Subcutaneous abdominal adipose tissue (tissue), 5 donors: ENCODE measurements around the gene MCRIP2.

Experiments
- H3K27ac ChIP-seq: one replicate; pipeline ENCODE4 v1.7.0; 2013; ENCODE audit warnings: low read depth, mild to moderate bottlenecking, inconsistent platforms, low read length, moderate library complexity
- H3K27me3 ChIP-seq, 5 donors: one replicate each; pipeline ENCODE4 v1.7.0; 2013; ENCODE audit warnings: low read length in 5 of 5, inconsistent platforms in 1 of 5; ENCODE audit not compliant: control insufficient read depth in 5 of 5, insufficient read depth in 4 of 5
- H3K36me3 ChIP-seq, 5 donors: one replicate each; pipeline ENCODE4 v1.7.0; 2013; ENCODE audit warnings: low read length in 5 of 5; ENCODE audit not compliant: control insufficient read depth in 5 of 5, insufficient read depth in 5 of 5
- H3K4me1 ChIP-seq, 5 donors: one replicate each; pipeline ENCODE4 v1.7.0; 2013; ENCODE audit warnings: low read length in 5 of 5, mild to moderate bottlenecking in 3 of 5, moderate library complexity in 1 of 5; ENCODE audit not compliant: control insufficient read depth in 5 of 5, insufficient read depth in 5 of 5
- H3K4me3 ChIP-seq, 5 donors: one replicate each; pipeline ENCODE4 v1.7.0; 2013; ENCODE audit warnings: low read length in 5 of 5, low read depth in 1 of 5
- H3K9ac ChIP-seq, 5 donors: one replicate each; pipeline ENCODE4 v1.7.0; 2013; ENCODE audit warnings: low read length in 5 of 5, mild to moderate bottlenecking in 4 of 5, moderate library complexity in 3 of 5
- H3K9me3 ChIP-seq, 5 donors: one replicate each; pipeline ENCODE4 v1.7.0; 2013; ENCODE audit warnings: low read length in 5 of 5; ENCODE audit not compliant: control insufficient read depth in 5 of 5
- donor health status: healthy.
- donor health status: healthy.
- donor health status: healthy.
- donor health status: healthy.
- donor health status: healthy.

Gene MCRIP2

GRCh38 chr16:598823-599739, 42.5 kb upstream of the MCRIP2 start:
- Histone ChIP-seq H3K9ac (no peak overlapping the region), H3K4me1 (no peaks in the 10 kb centered on the region), H3K27ac (no peak overlapping the region), H3K4me3 (no peak overlapping the region), H3K9me3 (no peaks in the 10 kb centered on the region), H3K27me3 (no peaks in the 10 kb centered on the region), H3K36me3 (peaks cover 0 to 24% (median 12%) of the 10 kb centered on the region in 5 donors)

GRCh38 chr16:600781-601180, 40.8 kb upstream of the MCRIP2 start:
- Histone ChIP-seq H3K9ac (no peak overlapping the region), H3K27ac (no peak overlapping the region), H3K36me3 (peaks cover 0 to 24% (median 12%) of the 10 kb centered on the region in 5 donors), H3K9me3 (peaks cover 0 to 6% (median 0%) of the 10 kb centered on the region in 5 donors), H3K4me3 (no peak overlapping the region), H3K27me3 (no peaks in the 10 kb centered on the region), H3K4me1 (no peaks in the 10 kb centered on the region)

DNA sequence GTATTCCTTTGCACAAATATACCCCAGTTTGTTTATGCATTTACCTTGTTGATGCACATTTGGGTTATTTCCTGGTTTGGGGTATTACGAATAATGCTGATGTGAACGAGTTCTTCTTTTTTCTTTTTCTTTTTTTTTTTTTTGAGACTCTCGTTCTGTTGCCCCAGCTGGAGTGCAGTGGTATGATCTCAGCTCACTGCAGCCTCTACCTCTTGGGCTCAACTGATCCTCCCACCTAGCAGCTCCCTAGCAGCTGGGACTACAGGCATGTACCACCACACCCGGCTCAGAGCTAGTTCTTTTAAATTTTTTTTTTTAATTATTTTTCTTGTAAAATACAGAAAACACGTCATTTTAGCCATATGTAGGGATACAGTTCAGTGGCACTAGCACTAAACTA, 37.7 kb upstream of the MCRIP2 start:
- no peak overlapping the region for H3K9ac ChIP-seq
- H3K9me3 ChIP-seq: peaks cover 0 to 6% (median 0%) of the 10 kb centered on the region in 5 donors
- no peaks in the 10 kb centered on the region for H3K4me1 ChIP-seq
- no peak overlapping the region for H3K27ac ChIP-seq
- H3K27me3 ChIP-seq: no peaks in the 10 kb centered on the region
- no peak overlapping the region for H3K4me3 ChIP-seq
- H3K36me3 ChIP-seq: peaks cover 0 to 12% (median 5%) of the 10 kb centered on the region in 5 donors

DNA sequence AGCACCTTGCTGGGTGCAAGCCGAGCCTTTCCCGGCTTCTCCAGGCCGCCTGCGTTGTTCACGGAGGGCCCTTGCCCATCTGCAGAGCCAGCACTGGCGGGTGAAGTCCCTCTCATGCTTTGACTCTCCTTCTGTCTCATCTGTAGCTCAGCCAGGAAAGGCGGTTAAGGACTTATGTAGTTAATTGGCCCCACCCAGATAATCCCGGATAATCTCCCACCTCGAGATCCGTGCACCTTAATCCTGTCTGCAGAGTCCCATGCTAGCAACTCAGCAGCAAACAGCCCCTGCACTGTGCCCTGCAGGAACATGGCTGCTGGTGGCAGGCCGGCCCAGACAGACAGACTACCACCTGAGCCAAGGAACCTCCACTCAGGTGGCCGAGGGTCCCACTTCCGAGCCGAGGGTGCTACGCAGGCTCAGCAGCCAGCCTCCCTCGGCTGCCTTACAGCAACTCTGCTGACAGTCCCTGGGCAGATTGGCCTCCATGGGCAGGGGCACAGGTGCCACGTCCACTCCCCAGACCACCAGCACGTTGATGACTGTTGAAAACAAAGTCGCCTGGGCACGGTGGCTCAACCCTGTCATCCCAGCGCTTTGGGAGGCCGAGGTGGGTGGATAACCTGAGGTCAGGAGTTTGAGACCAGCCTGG, 34.8 kb upstream of the MCRIP2 start:
- H3K9ac ChIP-seq: no peak overlapping the region
- no peaks in the 10 kb centered on the region for H3K36me3 ChIP-seq
- no peaks in the 10 kb centered on the region for H3K27me3 ChIP-seq
- no peak overlapping the region for H3K27ac ChIP-seq
- peaks cover 0 to 4% (median 0%) of the 10 kb centered on the region in 5 donors for H3K4me1 ChIP-seq
- H3K4me3 ChIP-seq: no peak overlapping the region
- peaks cover 0 to 6% (median 0%) of the 10 kb centered on the region in 5 donors for H3K9me3 ChIP-seq

- H3K36me3 ChIP-seq: no peaks in the 10 kb centered on the region
- H3K4me1 ChIP-seq: peaks cover 0 to 4% (median 0%) of the 10 kb centered on the region in 5 donors
- peaks cover 0 to 6% (median 0%) of the 10 kb centered on the region in 5 donors for H3K9me3 ChIP-seq
- H3K27me3 ChIP-seq: no peaks in the 10 kb centered on the region
- no peak overlapping the region for H3K9ac ChIP-seq
- no peak overlapping the region for H3K27ac ChIP-seq
- no peak overlapping the region for H3K4me3 ChIP-seq
These were observed 33.6 kb upstream of the MCRIP2 start for GRCh38 chr16:608019-608418.

DNA sequence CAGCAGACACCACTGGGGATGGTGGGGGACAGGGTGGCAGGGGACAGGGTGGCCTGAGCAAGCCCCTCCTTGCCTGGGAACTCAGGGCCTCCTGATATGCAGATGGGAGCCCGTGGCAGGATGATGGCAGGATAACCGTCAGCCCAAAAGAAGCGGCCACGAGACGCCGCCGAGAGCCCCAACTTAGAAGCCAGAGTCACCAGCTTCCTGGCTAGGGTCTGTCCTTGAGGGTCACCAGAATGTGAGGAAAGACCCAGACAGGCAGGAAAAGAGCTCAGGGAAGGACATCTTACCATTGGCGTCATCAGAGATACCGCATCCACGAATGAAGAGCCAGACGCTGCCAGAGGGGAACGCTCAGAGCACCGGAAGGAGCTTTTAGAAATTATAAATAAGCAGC, 32.3 kb upstream of the MCRIP2 start:
- Histone ChIP-seq H3K9ac (no peak overlapping the region), H3K4me1 (peaks cover 0 to 4% (median 0%) of the 10 kb centered on the region in 5 donors), H3K27ac (no peak overlapping the region), H3K27me3 (no peaks in the 10 kb centered on the region), H3K36me3 (peaks cover 0 to 5% (median 4%) of the 10 kb centered on the region in 5 donors), H3K9me3 (peaks cover 0 to 6% (median 0%) of the 10 kb centered on the region in 5 donors), H3K4me3 (no peak overlapping the region)

DNA sequence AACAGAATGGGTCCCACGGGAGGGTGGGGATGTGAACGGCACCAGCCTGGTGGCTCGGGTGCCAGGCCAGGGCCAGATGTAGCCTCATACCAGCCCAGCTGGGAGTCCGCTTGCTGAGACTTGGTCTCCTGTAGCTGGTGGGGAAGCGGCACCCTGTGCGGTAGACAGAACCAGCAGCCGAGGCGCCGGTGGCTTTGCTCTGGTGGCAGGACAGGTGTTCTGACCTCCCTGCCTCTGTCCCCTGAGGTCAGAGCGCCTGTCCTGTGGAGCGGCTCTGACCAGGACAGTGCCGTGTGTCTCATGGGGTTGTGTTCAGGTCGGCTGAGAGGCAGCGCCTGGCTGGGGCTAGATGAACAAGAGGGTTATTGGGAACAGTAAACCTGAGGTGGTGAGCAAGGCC, 31.6 kb upstream of the MCRIP2 start:
- Histone ChIP-seq H3K4me3 (no peak overlapping the region), H3K4me1 (peaks cover 0 to 4% (median 0%) of the 10 kb centered on the region in 5 donors), H3K36me3 (peaks cover 0 to 11% (median 4%) of the 10 kb centered on the region in 5 donors), H3K9me3 (peaks cover 0 to 4% (median 0%) of the 10 kb centered on the region in 5 donors), H3K27me3 (no peaks in the 10 kb centered on the region), H3K9ac (no peak overlapping the region), H3K27ac (no peak overlapping the region)

- peaks cover 0 to 11% (median 4%) of the 10 kb centered on the region in 5 donors for H3K36me3 ChIP-seq
These were observed 30.9 kb upstream of the MCRIP2 start for GRCh38 chr16:610513-611381.

DNA sequence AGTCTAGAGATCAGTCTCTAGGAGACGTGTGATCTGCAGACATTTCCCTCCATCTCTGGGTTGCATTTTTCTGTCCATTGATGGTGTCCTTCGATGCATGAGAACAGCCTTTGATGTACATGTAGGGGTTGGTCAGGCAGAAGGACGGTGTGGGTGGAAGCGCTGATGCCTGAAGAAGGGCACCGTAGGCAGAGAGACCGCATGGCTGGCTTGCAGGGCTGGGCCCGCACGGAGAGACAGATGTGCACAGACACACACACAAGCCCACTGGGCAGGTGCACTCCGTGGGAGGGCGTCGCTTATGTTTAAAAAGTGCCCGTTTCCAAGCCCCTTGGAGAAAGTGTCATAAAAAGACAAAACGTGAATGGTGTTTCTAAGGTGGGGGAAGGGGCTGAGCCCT, 26.5 kb upstream of the MCRIP2 start:
- no peaks in the 10 kb centered on the region for H3K27me3 ChIP-seq
- H3K36me3 ChIP-seq: peaks cover 0 to 16% (median 8%) of the 10 kb centered on the region in 5 donors
- H3K4me1 ChIP-seq: peaks cover 0 to 7% (median 0%) of the 10 kb centered on the region in 5 donors
- no peaks in the 10 kb centered on the region for H3K9me3 ChIP-seq
- no peak overlapping the region for H3K27ac ChIP-seq
- no peak overlapping the region for H3K9ac ChIP-seq
- no peak overlapping the region for H3K4me3 ChIP-seq

More at GRCh38 chr16:610513-611381, 30.9 kb upstream of the MCRIP2 start:
- H3K27me3 ChIP-seq: no peaks in the 10 kb centered on the region
- peaks cover 0 to 4% (median 0%) of the 10 kb centered on the region in 5 donors for H3K4me1 ChIP-seq
- no peak overlapping the region for H3K27ac ChIP-seq
- H3K9ac ChIP-seq: no peak overlapping the region
- no peak overlapping the region for H3K4me3 ChIP-seq
- H3K9me3 ChIP-seq: no peaks in the 10 kb centered on the region
